Stimulated activated CD4-positive, alpha-beta T cell treated with anti-CD3 and anti-CD28 coated beads, Interleukin-2, amount 100 ng/mL, for 24 hours (primary cell): ENCODE results near the gene MORC4.

ENCODE experiments used
- DNase-seq, 2 donors: peaks; one replicate each; pipeline ENCODE4 v3.0.0-alpha.2; 2020

The MORC4 gene

DNA sequence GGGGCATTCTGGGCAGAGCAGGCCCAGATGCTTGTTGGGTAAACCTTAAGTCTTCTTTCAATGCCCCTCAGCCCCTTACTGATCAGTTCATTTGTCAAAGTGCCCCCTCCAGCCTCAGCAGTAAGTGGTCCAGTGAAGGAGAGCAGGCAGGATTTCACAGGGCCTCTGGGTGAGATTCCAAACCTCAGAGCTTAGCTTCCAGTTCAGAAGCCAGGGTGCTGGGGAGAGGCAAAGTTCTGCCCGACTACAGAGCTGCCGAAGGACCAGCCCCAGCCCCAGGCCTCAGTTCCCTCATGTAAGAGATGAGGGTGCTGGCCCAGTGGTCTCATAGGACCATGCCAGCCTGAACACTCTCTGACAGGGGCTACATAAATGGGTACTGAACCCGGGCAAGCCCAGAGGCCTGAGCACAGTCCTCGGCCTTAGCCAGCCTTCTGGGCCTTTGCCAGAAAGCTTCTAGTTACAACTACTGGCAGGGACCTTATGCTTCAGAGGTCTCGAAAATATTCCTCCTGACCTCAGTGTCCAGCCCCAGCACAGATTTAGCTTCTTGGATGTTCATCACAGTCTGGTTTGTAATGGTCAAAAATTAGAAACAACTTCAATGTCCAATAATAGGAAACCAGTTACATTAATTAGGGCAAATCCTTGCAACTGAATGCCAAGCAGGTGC is 96.0 kb downstream of the MORC4 start:
- no peak for DNase-seq

DNA sequence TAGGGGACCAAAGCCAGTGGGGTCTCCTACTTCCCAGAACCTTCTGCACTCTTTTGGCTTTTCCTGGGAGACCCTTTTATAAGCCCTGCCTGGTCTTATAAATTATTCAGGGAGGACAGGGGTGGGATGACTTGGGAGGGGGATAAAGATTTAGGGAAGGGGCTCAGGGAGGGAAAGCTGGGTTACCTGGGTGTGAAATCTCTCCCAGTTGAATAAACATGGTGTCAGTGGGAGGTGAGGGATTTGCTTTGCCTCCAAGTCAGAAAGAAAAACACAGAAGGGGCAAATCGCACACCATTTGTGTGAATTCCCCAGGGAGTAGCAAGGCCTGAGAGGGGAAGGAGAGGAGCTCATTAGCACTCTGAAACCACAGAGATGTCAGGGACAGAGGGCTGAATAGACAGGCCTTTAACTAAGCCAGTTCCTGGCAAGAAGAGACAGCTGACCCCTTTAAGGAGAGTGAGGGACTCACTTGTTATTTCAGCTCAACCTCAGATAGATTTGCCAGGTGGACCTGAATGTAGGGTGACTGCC is 96.7 kb downstream of the MORC4 start, which contains the start of gene RIPPLY1:
TSS of gene RIPPLY1 (minus strand) at position 51 of the 534 bp plus-strand sequence. CDS start 54 bp downstream, outside the sequence.
- DNase-seq, result no peak

- DNase-seq, result no peak
Observed at GRCh38 chrX:106902684-106903083, 97.3 kb downstream of the MORC4 start.

DNA sequence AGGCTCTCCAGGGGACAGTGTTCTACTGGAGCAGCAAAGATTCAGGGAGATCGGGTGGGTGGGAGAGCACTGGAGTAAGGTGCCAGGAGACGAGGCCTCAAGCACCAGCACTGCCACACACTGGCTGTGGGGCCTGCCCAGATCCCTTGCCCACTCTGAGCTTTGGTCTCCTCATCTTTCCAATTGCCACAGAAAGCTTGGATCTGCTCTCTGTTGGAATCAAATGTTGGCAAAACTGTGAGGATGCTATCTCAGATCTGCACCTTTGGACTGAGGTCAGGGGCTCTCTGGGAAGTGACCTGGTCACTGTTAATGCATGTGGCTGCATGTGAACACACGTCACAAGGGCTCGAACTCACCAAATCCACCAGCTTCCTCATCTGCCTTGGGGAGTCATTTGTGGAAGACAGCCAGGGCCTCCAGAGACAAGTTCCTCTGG is 98.2 kb downstream of the MORC4 start:
- DNase-seq, result no peak

DNA sequence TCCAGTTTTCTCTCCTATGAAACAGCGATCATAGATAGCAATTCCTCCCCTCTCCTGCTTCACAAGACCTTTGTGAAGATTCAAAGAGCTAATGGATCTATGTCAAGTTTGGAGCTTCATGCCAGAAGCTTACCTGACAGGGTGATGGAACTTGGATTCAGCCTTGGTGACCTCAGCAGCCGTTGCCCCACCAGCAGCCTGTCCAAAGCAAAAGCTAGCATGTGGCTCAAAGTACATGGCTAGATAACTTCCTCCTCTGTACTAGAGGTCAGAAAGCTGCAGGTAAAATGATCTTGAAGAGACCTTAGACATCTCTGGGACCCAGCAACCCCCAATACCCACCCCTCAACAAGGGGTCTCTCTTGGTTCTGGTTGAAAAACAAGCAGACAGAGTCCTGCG is 98.7 kb downstream of the MORC4 start:
- no peak for DNase-seq

GRCh38 chrX:106899841-106900240 is 100.2 kb downstream of the MORC4 start:
- no peak for DNase-seq

- no peak for DNase-seq
Observed at GRCh38 chrX:106899276-106899675, 100.7 kb downstream of the MORC4 start.

- no peak for DNase-seq
Observed at GRCh38 chrX:106898462-106898861, 101.5 kb downstream of the MORC4 start.

DNA sequence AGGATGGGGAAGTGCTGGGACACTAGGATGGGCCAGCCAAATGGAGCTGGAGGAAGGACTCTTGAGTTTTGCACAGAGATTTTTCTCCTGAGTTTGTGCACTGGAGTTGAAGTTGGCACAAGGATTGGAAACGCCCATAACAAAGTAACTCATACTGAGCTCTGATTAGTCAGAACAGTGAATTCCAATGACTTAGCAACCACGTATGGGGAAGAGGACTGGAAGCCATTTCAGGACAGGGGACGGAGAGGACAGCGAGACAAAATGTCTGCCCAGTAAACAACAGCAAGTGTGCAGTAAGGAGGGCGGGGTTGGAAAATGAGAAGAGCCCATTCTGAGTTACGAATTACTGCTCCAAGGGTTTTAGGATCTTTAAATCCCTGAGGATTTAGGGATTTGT is 102.8 kb downstream of the MORC4 start:
- no peak for DNase-seq

DNA sequence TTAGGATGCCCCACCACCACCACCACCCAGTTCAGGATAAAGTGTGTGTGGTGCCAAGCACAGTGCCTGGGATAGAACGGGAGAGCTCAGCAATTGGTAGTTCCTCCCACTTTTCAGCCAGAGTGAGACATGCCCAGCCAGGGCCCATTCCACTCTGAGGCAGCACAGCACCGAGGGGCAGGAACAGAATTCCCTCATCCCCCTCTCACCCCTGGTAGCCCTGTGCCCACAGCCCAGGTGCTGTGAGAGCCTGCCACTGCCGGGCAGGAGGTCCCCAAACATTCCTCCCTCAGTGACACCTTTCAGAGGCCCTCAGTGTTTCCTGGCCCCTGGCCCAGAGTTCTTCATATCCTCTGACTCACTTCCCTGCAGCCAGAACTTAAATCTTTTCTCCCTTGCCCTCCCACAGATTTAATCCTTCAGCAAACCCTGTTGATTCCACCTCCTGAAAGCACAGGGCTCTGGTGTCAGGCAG is 105.0 kb downstream of the MORC4 start:
- no peak for DNase-seq

- DNase-seq, result peak; percentile 46 to 49
Observed at GRCh38 chrX:106894392-106894909, 105.6 kb downstream of the MORC4 start.

- no peak for DNase-seq
Observed at GRCh38 chrX:106891762-106892460, 108.1 kb downstream of the MORC4 start.
